Neutrophil (primary cell): Measurements from ENCODE around the gene COA1.

ENCODE experiments used
- H3K27ac ChIP-seq: fragments of 200-600 bp; sonication (generic); 2 replicates; pipeline ENCODE4 v1.5.1; 2016; ENCODE audit warnings: mild to moderate bottlenecking, moderate library complexity
- H3K27me3 ChIP-seq: fragments of 200-600 bp; sonication (generic); 2 replicates; pipeline ENCODE4 v1.6.0; 2016; ENCODE audit warnings: mild to moderate bottlenecking
- H3K36me3 ChIP-seq: fragments of 200-600 bp; sonication (generic); 2 replicates; pipeline ENCODE4 v1.5.1; 2017
- H3K4me1 ChIP-seq, 2 experiments: fragments of 200-600 bp in 1 of 2; sonication (generic) in 1 of 2; 1 replicate in 1 of 2; 2 replicates in 1 of 2; pipeline versions ENCODE4 v1.5.1 to v1.6.1; 2013 to 2016; ENCODE audit warnings: low read depth in 1 of 2, low read length in 1 of 2, mild to moderate bottlenecking in 1 of 2, moderate library complexity in 1 of 2; ENCODE audit not compliant: control insufficient read depth in 1 of 2, insufficient read depth in 1 of 2
- H3K4me3 ChIP-seq, 2 experiments: fragments of 200-600 bp in 1 of 2; sonication (generic) in 1 of 2; 1 replicate in 1 of 2; 2 replicates in 1 of 2; pipeline ENCODE4 v1.5.1; 2013 to 2016; ENCODE audit warnings: low read depth in 1 of 2, low read length in 1 of 2, mild to moderate bottlenecking in 1 of 2, moderate library complexity in 1 of 2
- H3K9me3 ChIP-seq: fragments of 200-600 bp; sonication (generic); 2 replicates; pipeline ENCODE4 v1.5.1; 2016
- TF ChIP-seq, protein P1 (sequence below): fragments of 200-600 bp; sonication (generic); IDR thresholded peaks from 2 replicates; pipeline ENCODE4 v1.5.1; 2016; ENCODE audit warnings: antibody characterized with exemption

Gene COA1

GRCh38 chr7:43686991-43687390 is 42.3 kb downstream of the COA1 start:
- TF ChIP-seq, protein P1, sequence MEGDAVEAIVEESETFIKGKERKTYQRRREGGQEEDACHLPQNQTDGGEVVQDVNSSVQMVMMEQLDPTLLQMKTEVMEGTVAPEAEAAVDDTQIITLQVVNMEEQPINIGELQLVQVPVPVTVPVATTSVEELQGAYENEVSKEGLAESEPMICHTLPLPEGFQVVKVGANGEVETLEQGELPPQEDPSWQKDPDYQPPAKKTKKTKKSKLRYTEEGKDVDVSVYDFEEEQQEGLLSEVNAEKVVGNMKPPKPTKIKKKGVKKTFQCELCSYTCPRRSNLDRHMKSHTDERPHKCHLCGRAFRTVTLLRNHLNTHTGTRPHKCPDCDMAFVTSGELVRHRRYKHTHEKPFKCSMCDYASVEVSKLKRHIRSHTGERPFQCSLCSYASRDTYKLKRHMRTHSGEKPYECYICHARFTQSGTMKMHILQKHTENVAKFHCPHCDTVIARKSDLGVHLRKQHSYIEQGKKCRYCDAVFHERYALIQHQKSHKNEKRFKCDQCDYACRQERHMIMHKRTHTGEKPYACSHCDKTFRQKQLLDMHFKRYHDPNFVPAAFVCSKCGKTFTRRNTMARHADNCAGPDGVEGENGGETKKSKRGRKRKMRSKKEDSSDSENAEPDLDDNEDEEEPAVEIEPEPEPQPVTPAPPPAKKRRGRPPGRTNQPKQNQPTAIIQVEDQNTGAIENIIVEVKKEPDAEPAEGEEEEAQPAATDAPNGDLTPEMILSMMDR = no peak
- Histone ChIP-seq H3K36me3 (no peaks in the 10 kb centered on the region), H3K27me3 (no peaks in the 10 kb centered on the region), H3K4me1 (peaks cover 0 to 6% of the 10 kb centered on the region in 2 experiments), H3K9me3 (no peaks in the 10 kb centered on the region), H3K4me3 (no peak overlapping the region), H3K27ac (no peak overlapping the region)

- H3K36me3 ChIP-seq = no peaks in the 10 kb centered on the region
- H3K27ac ChIP-seq = no peak overlapping the region
- no peaks in the 10 kb centered on the region for H3K27me3 ChIP-seq
- TF ChIP-seq, protein P1 = no peak
- H3K4me3 ChIP-seq = no peak overlapping the region
- H3K9me3 ChIP-seq = no peaks in the 10 kb centered on the region
- H3K4me1 ChIP-seq = no peaks in the 10 kb centered on the region
Observed at GRCh38 chr7:43680736-43681135, 48.6 kb downstream of the COA1 start.

GRCh38 chr7:43679210-43680068 is 49.9 kb downstream of the COA1 start:
- no peak overlapping the region for H3K4me3 ChIP-seq
- no peaks in the 10 kb centered on the region for H3K27me3 ChIP-seq
- H3K9me3 ChIP-seq = no peaks in the 10 kb centered on the region
- H3K4me1 ChIP-seq = peaks cover 0 to 2% of the 10 kb centered on the region in 2 experiments
- TF ChIP-seq, protein P1 = no peak
- H3K36me3 ChIP-seq = no peaks in the 10 kb centered on the region
- no peak overlapping the region for H3K27ac ChIP-seq

DNA sequence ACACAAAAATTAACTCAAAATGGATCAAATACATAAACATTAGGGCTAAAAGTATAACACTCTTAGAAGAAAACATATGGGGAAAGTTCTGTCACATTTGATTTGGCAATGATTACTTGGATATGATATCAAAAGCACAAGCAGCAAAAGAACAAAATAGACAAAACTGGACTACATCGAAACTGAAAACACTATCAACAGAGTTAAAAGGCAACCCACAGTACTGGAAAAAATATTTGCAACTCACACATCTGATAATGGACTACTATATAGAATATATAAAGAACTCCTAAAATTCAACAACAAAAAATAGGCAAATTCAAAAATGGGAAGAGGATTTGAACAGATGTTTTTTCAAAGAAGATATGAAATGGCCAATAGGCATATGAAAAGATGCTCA is 51.0 kb downstream of the COA1 start:
- TF ChIP-seq, protein P1 = no peak
- H3K4me1 ChIP-seq = peaks cover 0 to 4% of the 10 kb centered on the region in 2 experiments
- H3K27ac ChIP-seq = no peak overlapping the region
- no peaks in the 10 kb centered on the region for H3K36me3 ChIP-seq
- H3K4me3 ChIP-seq = no peak overlapping the region
- no peaks in the 10 kb centered on the region for H3K9me3 ChIP-seq
- H3K27me3 ChIP-seq = no peaks in the 10 kb centered on the region

DNA sequence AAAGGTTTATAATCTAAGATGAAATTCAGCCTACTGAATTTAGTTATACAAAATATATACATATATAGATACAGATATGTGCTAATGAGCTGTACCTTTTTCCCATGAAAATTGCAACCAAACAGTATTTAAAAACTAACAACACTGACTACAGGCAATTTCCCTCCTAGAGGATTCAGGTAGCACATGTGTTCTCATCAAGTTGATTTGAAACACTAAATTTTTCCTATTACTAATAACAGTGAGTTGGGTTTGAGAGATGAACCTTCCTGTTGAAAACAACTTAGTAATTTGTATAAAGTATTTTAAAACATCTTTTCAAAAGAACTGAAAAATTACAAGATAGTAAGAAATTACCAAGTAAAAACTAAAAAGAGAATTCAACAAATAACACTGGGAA is 51.5 kb downstream of the COA1 start:
- TF ChIP-seq, protein P1 = no peak
- no peak overlapping the region for H3K4me3 ChIP-seq
- H3K27me3 ChIP-seq = no peaks in the 10 kb centered on the region
- peaks cover 0 to 4% of the 10 kb centered on the region in 2 experiments for H3K4me1 ChIP-seq
- H3K9me3 ChIP-seq = no peaks in the 10 kb centered on the region
- H3K27ac ChIP-seq = no peak overlapping the region
- no peaks in the 10 kb centered on the region for H3K36me3 ChIP-seq
